Measurements from ENCODE around the gene DUSP6.
A peak's percentile ranks its signal among the peaks of the same experiment; 100 is the strongest.

Gene DUSP6
- total RNA-seq = 1.4 to 23.1 (median 20.8) reads per million in 3 experiments

- peak; percentile 88 for DNase-seq
These were observed at the start of gene DUSP6 for GRCh38 chr12:89352492-89353187. Gene DUSP6 (minus strand): TSS chr12:89352501. CDS start chr12:89352039, 462 bp downstream.

GRCh38 chr12:89401433-89402058, 49.2 kb upstream of the DUSP6 start:
- no peak for DNase-seq

- no peak for DNase-seq
These were observed 48.1 kb upstream of the DUSP6 start for GRCh38 chr12:89400415-89400814.

- no peak for DNase-seq
These were observed 43.4 kb upstream of the DUSP6 start for GRCh38 chr12:89395712-89396111.

- DNase-seq = no peak
These were observed 41.3 kb upstream of the DUSP6 start for GRCh38 chr12:89393551-89394121.

- no peak for DNase-seq
These were observed 40.1 kb upstream of the DUSP6 start for GRCh38 chr12:89392391-89392790.

- no peak for DNase-seq
These were observed 39.5 kb upstream of the DUSP6 start for GRCh38 chr12:89391726-89392336.

GRCh38 chr12:89390802-89391673, 38.7 kb upstream of the DUSP6 start:
- no peak for DNase-seq

- DNase-seq = no peak
These were observed 37.7 kb upstream of the DUSP6 start for GRCh38 chr12:89389755-89390661.

GRCh38 chr12:89386138-89386537, 33.8 kb upstream of the DUSP6 start:
- no peak for DNase-seq

GRCh38 chr12:89384807-89385206, 32.5 kb upstream of the DUSP6 start:
- no peak for DNase-seq

- DNase-seq = no peak
These were observed 31.9 kb upstream of the DUSP6 start for GRCh38 chr12:89384050-89384758.

- no peak for DNase-seq
These were observed 31.1 kb upstream of the DUSP6 start for GRCh38 chr12:89383235-89384049.

- DNase-seq = no peak
These were observed 30.0 kb upstream of the DUSP6 start for GRCh38 chr12:89382328-89382727.

- no peak for DNase-seq
These were observed 27.7 kb upstream of the DUSP6 start for GRCh38 chr12:89379839-89380467.

GRCh38 chr12:89379148-89379838, 27.0 kb upstream of the DUSP6 start:
- no peak for DNase-seq

GRCh38 chr12:89376844-89377243, 24.5 kb upstream of the DUSP6 start:
- DNase-seq = no peak

GRCh38 chr12:89376202-89376529, 23.9 kb upstream of the DUSP6 start:
- DNase-seq = no peak

All from central memory CD4-positive, alpha-beta T cell (primary cell).